WTC11 (cell line): Measurements from ENCODE around the gene RNF38. TPM values are rescaled to one million over a fixed set of nuclear protein-coding genes. Genes with fewer than 3 reads are reported as not detected.

Experiments
- ATAC-seq: fragments of 200-7000 bp; cut with Tn5 transposase; 2 replicates; pipeline ENCODE4 v1.10.0; 2021; ENCODE audit warnings: mild to moderate bottlenecking, moderate library complexity
- CTCF ChIA-PET: fragments of 300-600 bp; sonication (Branson Sonifier 250); formaldehyde crosslinking; loops from one replicate; lab custom pipeline; 2021; ENCODE audit warnings: antibody characterized with exemption; lab: Charles Lee
- POLR2A ChIA-PET: fragments of 350-600 bp; sonication (Branson Sonifier 250); formaldehyde crosslinking; loops from one replicate; lab custom pipeline; 2021; ENCODE audit warnings: antibody characterized with exemption; lab: Charles Lee
- DNase-seq: peaks from one replicate; pipeline ENCODE4 v3.0.0; 2021; ENCODE audit warnings: low spot score
- H3K27ac Mint-ChIP-seq: 2 replicates; pipeline ENCODE4 v1.8.0; 2021; ENCODE audit warnings: mixed read lengths
- H3K27me3 Mint-ChIP-seq: 2 replicates; pipeline ENCODE4 v1.8.0; 2021; ENCODE audit warnings: low read depth, mild to moderate bottlenecking, moderate library complexity, mixed read lengths
- H3K36me3 Mint-ChIP-seq: 2 replicates; pipeline ENCODE4 v1.8.0; 2021; ENCODE audit warnings: mixed read lengths
- H3K4me1 Mint-ChIP-seq: 2 replicates; pipeline ENCODE4 v1.8.0; 2022; ENCODE audit warnings: mixed read lengths
- H3K4me3 Mint-ChIP-seq: 2 replicates; pipeline ENCODE4 v1.8.0; 2021; ENCODE audit warnings: mild to moderate bottlenecking, moderate library complexity, mixed read lengths
- H3K9me3 Mint-ChIP-seq: 2 replicates; pipeline ENCODE4 v1.8.0; 2021; ENCODE audit warnings: mixed read lengths
- ATF6 ChIP-seq: sonication (generic); formaldehyde crosslinking; IDR thresholded peaks from 2 replicates; pipeline ENCODE4 v1.8.1; 2023; ENCODE audit warnings: mild to moderate bottlenecking, missing genetic modification reagents
- CTCF ChIP-seq: fragments of 200-600 bp; IDR thresholded peaks from 2 replicates; pipeline ENCODE4 v1.8.0; 2022; ENCODE audit warnings: antibody characterized with exemption
- ELF4 ChIP-seq: sonication (generic); formaldehyde crosslinking; IDR thresholded peaks from 2 replicates; pipeline ENCODE4 v1.8.1; 2022; ENCODE audit warnings: low read depth, mild to moderate bottlenecking, moderate library complexity, missing genetic modification reagents
- ETV6 ChIP-seq: sonication (generic); formaldehyde crosslinking; IDR thresholded peaks from 2 replicates; pipeline ENCODE4 v1.8.1; 2022; ENCODE audit warnings: mild to moderate bottlenecking, missing genetic modification reagents
- FOXJ3 ChIP-seq: sonication (generic); formaldehyde crosslinking; IDR thresholded peaks from 2 replicates; pipeline ENCODE4 v1.9.0; 2021; ENCODE audit warnings: missing genetic modification reagents, mild to moderate bottlenecking, borderline replicate concordance
- GABPB1 ChIP-seq: sonication (generic); formaldehyde crosslinking; IDR thresholded peaks from 2 replicates; pipeline ENCODE4 v1.8.1; 2023; ENCODE audit warnings: mild to moderate bottlenecking, missing genetic modification reagents
- IRF1 ChIP-seq: sonication (generic); formaldehyde crosslinking; IDR thresholded peaks from 2 replicates; pipeline ENCODE4 v1.8.0; 2023; ENCODE audit warnings: missing genetic modification reagents
- KAT7 ChIP-seq: sonication (generic); formaldehyde crosslinking; IDR thresholded peaks from 2 replicates; pipeline ENCODE4 v1.8.1; 2023; ENCODE audit warnings: missing genetic modification reagents, mild to moderate bottlenecking, borderline replicate concordance
- MLX ChIP-seq: sonication (generic); formaldehyde crosslinking; IDR thresholded peaks from 2 replicates; pipeline ENCODE4 v1.8.1; 2023; ENCODE audit warnings: mild to moderate bottlenecking, missing genetic modification reagents, moderate library complexity
- MYBL2 ChIP-seq: sonication (generic); formaldehyde crosslinking; IDR thresholded peaks from 2 replicates; pipeline ENCODE4 v1.8.1; 2023; ENCODE audit warnings: mild to moderate bottlenecking, moderate library complexity, missing genetic modification reagents
- NFATC4 ChIP-seq: fragments of 250-450 bp; sonication (Bioruptor Pico); IDR thresholded peaks from 2 replicates; pipeline ENCODE4 v1.9.0; 2021; ENCODE audit warnings: mild to moderate bottlenecking
- NFYB ChIP-seq: sonication (generic); formaldehyde crosslinking; conservative IDR thresholded peaks from 2 replicates; pipeline ENCODE4 v1.8.0; 2022; ENCODE audit warnings: low read depth, missing genetic modification reagents
- OVOL2 ChIP-seq: fragments of 250-450 bp; sonication (Bioruptor Pico); IDR thresholded peaks from 2 replicates; pipeline ENCODE4 v1.9.0; 2021; ENCODE audit warnings: mild to moderate bottlenecking, borderline replicate concordance
- PRDM15 ChIP-seq: sonication (generic); formaldehyde crosslinking; IDR thresholded peaks from 2 replicates; pipeline ENCODE4 v1.8.0; 2022; ENCODE audit warnings: missing genetic modification reagents
- PRRX2 ChIP-seq: fragments of 250-450 bp; sonication (Bioruptor Pico); IDR thresholded peaks from 2 replicates; pipeline ENCODE4 v1.8.0; 2021; ENCODE audit warnings: mild to moderate bottlenecking
- SMAD4 ChIP-seq: sonication (generic); formaldehyde crosslinking; IDR thresholded peaks from 2 replicates; pipeline ENCODE4 v1.8.0; 2022; ENCODE audit warnings: mild to moderate bottlenecking, missing genetic modification reagents
- TEAD1 ChIP-seq: sonication (generic); formaldehyde crosslinking; IDR thresholded peaks from 2 replicates; pipeline ENCODE4 v1.8.0; 2022; ENCODE audit warnings: mild to moderate bottlenecking, missing genetic modification reagents
- ZBTB21 ChIP-seq: sonication (generic); formaldehyde crosslinking; IDR thresholded peaks from 2 replicates; pipeline ENCODE4 v1.8.1; 2023; ENCODE audit warnings: mild to moderate bottlenecking, missing genetic modification reagents, borderline replicate concordance
- ZNF232 ChIP-seq: sonication (generic); formaldehyde crosslinking; IDR thresholded peaks from 2 replicates; pipeline ENCODE4 v1.8.0; 2022; ENCODE audit warnings: mild to moderate bottlenecking, missing genetic modification reagents
- ZNF281 ChIP-seq: sonication (generic); formaldehyde crosslinking; IDR thresholded peaks from 2 replicates; pipeline ENCODE4 v1.8.0; 2023; ENCODE audit warnings: mild to moderate bottlenecking, missing genetic modification reagents
- ZNF423 ChIP-seq: fragments of 250-450 bp; sonication (Bioruptor Pico); IDR thresholded peaks from 2 replicates; pipeline ENCODE4 v2.1.2; 2022; ENCODE audit warnings: mild to moderate bottlenecking, moderate library complexity
- ZSCAN18 ChIP-seq: fragments of 250-450 bp; sonication (Bioruptor Pico); IDR thresholded peaks from 2 replicates; pipeline ENCODE4 v2.1.2; 2022; ENCODE audit warnings: mild to moderate bottlenecking, moderate library complexity
- total RNA-seq: library from RNA; stranded (reverse); gene quantifications from 3 replicates; pipeline ENCODE4 v1.2.3, GENCODE V29; 2021

Gene RNF38
- total RNA-seq, 1 experiment from 2014 or later, result 56.4 TPM

- TF ChIP-seq CTCF, result no peak
- TF ChIP-seq TEAD1 (CRISPR knock-in tag), result no peak
- no peak for TF ChIP-seq PRDM15 (CRISPR knock-in tag)
These were observed 479 bp upstream of the RNF38 start (continued) for GRCh38 chr9:36400332-36401163.

- POLR2A ChIA-PET, result no interaction called here
- ATAC-seq (no peak), DNase-seq (no peak)
- CTCF ChIA-PET, result no interaction called here
- Mint-ChIP-seq H3K27ac (peak overlapping the region; percentile 72), H3K27me3 (no peaks in the 10 kb centered on the region), H3K4me1 (peaks cover 26% of the 10 kb centered on the region), H3K36me3 (peaks cover 2% of the 10 kb centered on the region; the same call in 1 of the 2 replicates), H3K4me3 (peak overlapping the region; percentile 38), H3K9me3 (no peaks in the 10 kb centered on the region)
- TF ChIP-seq ZNF232 (CRISPR knock-in tag), result no peak
- TF ChIP-seq ELF4 (CRISPR knock-in tag), result no peak
- TF ChIP-seq SMAD4 (CRISPR knock-in tag), result no peak
- no peak for TF ChIP-seq IRF1 (CRISPR knock-in tag)
- no peak for TF ChIP-seq NFYB (CRISPR knock-in tag)
- TF ChIP-seq FOXJ3 (CRISPR knock-in tag), result no peak
- TF ChIP-seq KAT7 (CRISPR knock-in tag), result no peak
- TF ChIP-seq ZBTB21 (CRISPR knock-in tag), result no peak
- no peak for TF ChIP-seq OVOL2
- no peak for TF ChIP-seq MLX
- no peak for TF ChIP-seq ZNF423 (CRISPR knock-in tag)
- no peak for TF ChIP-seq GABPB1 (CRISPR knock-in tag)
- no peak for TF ChIP-seq PRRX2 (CRISPR knock-in tag)
- no peak for TF ChIP-seq ATF6 (CRISPR knock-in tag)
- TF ChIP-seq ZSCAN18 (CRISPR knock-in tag), result no peak
- no peak for TF ChIP-seq NFATC4
- TF ChIP-seq ZNF281 (CRISPR knock-in tag), result no peak
- TF ChIP-seq MYBL2, result no peak
- TF ChIP-seq ETV6, result no peak
These were observed 1.3 kb downstream of the RNF38 start for GRCh38 chr9:36398745-36399144.
